ENCODE measurements around the gene KMT5B. TPM values are rescaled to one million over a fixed set of nuclear protein-coding genes. Genes with fewer than 3 reads are reported as not detected.
A peak's percentile ranks its signal among the peaks of the same experiment; 100 is the strongest.

Gene KMT5B
- total and polyA plus RNA-seq, 10 of the 15 experiments (the other 5 are each of a cell fraction or from before 2014, with no cell fraction given), result 4.7 to 21.8 (median 18.0) TPM

DNA sequence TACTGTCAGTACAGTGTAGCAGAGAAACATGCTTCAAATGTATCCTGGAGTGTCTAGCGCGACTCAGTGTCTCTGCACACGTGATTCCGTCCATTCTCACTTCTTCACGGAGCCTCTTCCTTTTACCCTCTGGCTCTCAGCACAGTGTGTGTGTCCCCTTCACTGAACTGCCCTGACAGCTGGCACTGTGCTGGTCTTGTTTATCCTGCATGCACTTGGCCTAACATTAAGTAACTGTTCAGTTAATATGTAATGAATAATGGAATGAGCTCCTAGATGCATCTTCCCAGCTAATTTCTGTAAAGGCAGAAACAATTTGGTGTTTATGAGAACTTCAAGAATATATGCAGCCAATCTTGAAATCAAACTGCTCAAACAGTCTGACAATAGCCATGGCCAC lies 44.4 kb downstream of the KMT5B start:
- Histone ChIP-seq H3K27ac (ENCODE audit: control insufficient read depth, insufficient read depth) (no peak overlapping the region), H3K9ac (ENCODE audit: control insufficient read depth, insufficient read depth, low read length) (no peak overlapping the region), H3K4me1 (ENCODE audit: control insufficient read depth, insufficient read depth, low read length) (no peaks in the 10 kb centered on the region), H3K36me3 (ENCODE audit: control insufficient read depth in 2 of 2, insufficient read depth in 2 of 2, low read length in 1 of 2) (peaks cover 1 to 15% of the 10 kb centered on the region in 2 experiments; a peak in 3 of 4 replicates), H3K9me3 (replicated peaks; ENCODE audit: control insufficient read depth, insufficient read depth, low read length) (no peaks in the 10 kb centered on the region), H3K4me2 (ENCODE audit: control insufficient read depth, insufficient read depth) (no peak overlapping the region), H3K4me3 (no peak overlapping the region), H4K20me1 (ENCODE audit: control insufficient read depth, insufficient read depth) (no peaks in the 10 kb centered on the region), H3K79me2 (ENCODE audit: control insufficient read depth, insufficient read depth, low read length) (no peaks in the 10 kb centered on the region), H3K27me3 (replicated peaks in 1 of 2; ENCODE audit: control insufficient read depth in 2 of 2, insufficient read depth in 2 of 2, low read length in 1 of 2) (no peaks in the 10 kb centered on the region), H2AFZ (ENCODE audit: control insufficient read depth, low read depth, low read length) (no peak overlapping the region)
- intact Hi-C loops (cut with micrococcal nuclease; ENCODE audit: unreplicated experiment), result no loop called here
- no peak for FAIRE-seq
- 96% methylated on average over 5 of the region's 5 CpGs for WGBS (ENCODE audit: insufficient coverage, insufficient replicate concordance, low lambda C conversion rate, missing lambda C conversion rate)
- in situ Hi-C loops (cut with MboI), result no loop called here
- ChIA-PET CTCF (interaction anchor here (1.1 to 1.2 kb wide), 2 partner anchors 11 to 37 kb away, joined by 4 to 5 read pairs; no protein-coding TSS in a partner anchor), RAD21 (ENCODE audit: unreplicated experiment) (no interaction called here), SMC1A (ENCODE audit: uncharacterized antibody, unreplicated experiment) (interaction anchor here (0.6 to 0.9 kb wide), 2 partner anchors 25 to 105 kb away, joined by 3 read pairs; no protein-coding TSS in a partner anchor), POLR2A (interaction anchor here (0.6 to 0.8 kb wide), 2 partner anchors 9 to 12 kb away, joined by 3 read pairs; no protein-coding TSS in a partner anchor)
- TF ChIP-seq KLF5 (IDR thresholded peaks at IDR 0.05; ENCODE audit: partially characterized antibody) (no peak), MYC (IDR thresholded peaks at IDR 0.05; ENCODE audit: insufficient read depth, insufficient read length, insufficient replicate concordance, low read length, severe bottlenecking) (no peak), ZSCAN29 (IDR thresholded peaks at IDR 0.05) (no peak), IKZF2 (IDR thresholded peaks at IDR 0.05) (no peak), CBX5 (IDR thresholded peaks at IDR 0.05; ENCODE audit: low read depth) (no peak), EGR1 (IDR thresholded peaks at IDR 0.05; ENCODE audit: borderline replicate concordance in 1 of 2, low read depth in 2 of 2, low read length in 2 of 2) (no peak), BHLHE40 (IDR thresholded peaks at IDR 0.05; ENCODE audit: borderline replicate concordance in 1 of 2, low read depth in 2 of 2, low read length in 1 of 2) (no peak), YBX1 (IDR thresholded peaks at IDR 0.05) (no peak), CREM (IDR thresholded peaks at IDR 0.05; ENCODE audit: low read depth) (no peak), PAX8 (IDR thresholded peaks at IDR 0.05) (no peak), PRDM15 (CRISPR knock-in tag; IDR thresholded peaks at IDR 0.05) (no peak), DPF2 (IDR thresholded peaks at IDR 0.05) (no peak), POU2F2 (IDR thresholded peaks at IDR 0.05; ENCODE audit: borderline replicate concordance, low read depth, low read length) (no peak), IRF5 (IDR thresholded peaks at IDR 0.05; ENCODE audit: borderline replicate concordance) (no peak), ETV6 (conservative IDR thresholded peaks at IDR 0.05 in 1 of 2, IDR thresholded peaks at IDR 0.05 in 1 of 2; ENCODE audit: borderline replicate concordance in 1 of 2, low read depth in 1 of 2) (no peak)
- TF ChIP-seq, protein P1, sequence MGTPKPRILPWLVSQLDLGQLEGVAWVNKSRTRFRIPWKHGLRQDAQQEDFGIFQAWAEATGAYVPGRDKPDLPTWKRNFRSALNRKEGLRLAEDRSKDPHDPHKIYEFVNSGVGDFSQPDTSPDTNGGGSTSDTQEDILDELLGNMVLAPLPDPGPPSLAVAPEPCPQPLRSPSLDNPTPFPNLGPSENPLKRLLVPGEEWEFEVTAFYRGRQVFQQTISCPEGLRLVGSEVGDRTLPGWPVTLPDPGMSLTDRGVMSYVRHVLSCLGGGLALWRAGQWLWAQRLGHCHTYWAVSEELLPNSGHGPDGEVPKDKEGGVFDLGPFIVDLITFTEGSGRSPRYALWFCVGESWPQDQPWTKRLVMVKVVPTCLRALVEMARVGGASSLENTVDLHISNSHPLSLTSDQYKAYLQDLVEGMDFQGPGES (IDR thresholded peaks at IDR 0.05), result no peak
- TF ChIP-seq, protein P2, sequence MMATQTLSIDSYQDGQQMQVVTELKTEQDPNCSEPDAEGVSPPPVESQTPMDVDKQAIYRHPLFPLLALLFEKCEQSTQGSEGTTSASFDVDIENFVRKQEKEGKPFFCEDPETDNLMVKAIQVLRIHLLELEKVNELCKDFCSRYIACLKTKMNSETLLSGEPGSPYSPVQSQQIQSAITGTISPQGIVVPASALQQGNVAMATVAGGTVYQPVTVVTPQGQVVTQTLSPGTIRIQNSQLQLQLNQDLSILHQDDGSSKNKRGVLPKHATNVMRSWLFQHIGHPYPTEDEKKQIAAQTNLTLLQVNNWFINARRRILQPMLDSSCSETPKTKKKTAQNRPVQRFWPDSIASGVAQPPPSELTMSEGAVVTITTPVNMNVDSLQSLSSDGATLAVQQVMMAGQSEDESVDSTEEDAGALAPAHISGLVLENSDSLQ (IDR thresholded peaks at IDR 0.05), result no peak
- ATAC-seq, result no peak
- BruUV-seq (replicated peaks), result TSS peak; percentile 30
- no peak for DNase-seq (ENCODE audit: low read depth, low spot score)
